Testis (tissue), 3 donors: ENCODE results near the gene NUDT2. TPM values are rescaled to one million over a fixed set of nuclear protein-coding genes. Genes with fewer than 3 reads are reported as not detected.

Experiments used
- DNase-seq: peaks from one replicate; pipeline ENCODE4 v3.0.0-alpha.2; 2019
- H3K27ac ChIP-seq, 2 donors: fragments of 200-600 bp; sonication (generic); one replicate each; pipeline ENCODE4 v1.5.1; 2019
- H3K27me3 ChIP-seq: fragments of 200-600 bp; sonication (generic); one replicate; pipeline ENCODE4 v1.5.1; 2019
- H3K36me3 ChIP-seq: fragments of 200-600 bp; sonication (generic); one replicate; pipeline ENCODE4 v1.5.1; 2017; ENCODE audit warnings: low read depth; ENCODE audit errors: missing control alignments
- H3K4me1 ChIP-seq: fragments of 200-600 bp; sonication (generic); one replicate; pipeline ENCODE4 v1.5.1; 2019
- H3K4me3 ChIP-seq, 2 donors: fragments of 200-600 bp; sonication (generic); one replicate each; pipeline ENCODE4 v1.5.1; 2017 to 2019
- H3K9me3 ChIP-seq: fragments of 200-600 bp; sonication (generic); one replicate; pipeline ENCODE4 v1.5.1; 2017
- CTCF ChIP-seq, 3 experiments: fragments of 450-650 bp in 2 of 3; fragments of 200-600 bp in 1 of 3; sonication (generic) in 1 of 3; IDR thresholded peaks; one replicate each; pipeline ENCODE4 v1.5.1; 2016 to 2019; ENCODE audit warnings: antibody characterized with exemption in 3 of 3, mild to moderate bottlenecking in 2 of 3, moderate library complexity in 1 of 3
- POLR2A ChIP-seq: fragments of 450-650 bp; IDR thresholded peaks from one replicate; pipeline ENCODE4 v1.6.1; 2017; ENCODE audit warnings: antibody characterized with exemption, mild to moderate bottlenecking, moderate library complexity
- WGBS, 2 donors: methylation state at CpG; one replicate each; pipeline ENCODE4 v1.1.5; 2018; 5-methylcytosine and 5-hydroxymethylcytosine counted together
- intact Hi-C: fragments of 100-400 bp; cut with DNase I; formaldehyde crosslinking; loops from one replicate; pipeline ENCODE4 v1.15.1; 2023; ENCODE audit warnings: low total_unique reads
- polyA plus RNA-seq: library from polyadenylated mRNA; stranded (reverse); fragments of 350-450 nt; fragmentation: Illumina TruSeq; extraction: RNeasy Lipid Tissue Mini Kit (QIAGEN cat#74804); gene quantifications from one replicate; pipeline ENCODE4 v1.2.3, GENCODE V29; 2014; ENCODE audit warnings: low read depth, low replicate concordance; ENCODE audit not compliant: insufficient read depth
- total RNA-seq, 2 donors: library from RNA; depleted of rRNA; stranded (reverse); fragments of >200 nt; gene quantifications; one replicate each; pipeline ENCODE4 v1.2.3, GENCODE V29; 2016

Gene NUDT2
- total and polyA plus RNA-seq, 3 donors from 2014 or later = 16.7 to 21.1 (median 20.9) TPM

- no peaks in the 10 kb centered on the region for H3K27me3 ChIP-seq
- intact Hi-C loops = no loop called here
- H3K9me3 ChIP-seq = no peaks in the 10 kb centered on the region
- DNase-seq = no peak
- TF ChIP-seq CTCF (IDR thresholded peaks at IDR 0.05) (no peak), POLR2A (no peak)
- H3K4me3 ChIP-seq = no peak overlapping the region
- H3K27ac ChIP-seq = no peak overlapping the region
- no peaks in the 10 kb centered on the region for H3K36me3 ChIP-seq
- WGBS, 2 donors = 70 to 87% methylated on average over 4 of the region's 4 CpGs
- no peaks in the 10 kb centered on the region for H3K4me1 ChIP-seq
Measured at GRCh38 chr9:34369636-34370035, 40.3 kb downstream of the NUDT2 start.

- no peaks in the 10 kb centered on the region for H3K27me3 ChIP-seq
- intact Hi-C loops = no loop called here
- WGBS, 2 donors = 58 to 68% methylated on average over 6 to 23 of the region's 23 CpGs
- TF ChIP-seq CTCF (IDR thresholded peaks at IDR 0.05) (no peak), POLR2A (no peak)
- H3K4me1 ChIP-seq = no peaks in the 10 kb centered on the region
- DNase-seq = no peak
- H3K4me3 ChIP-seq = peak overlapping the region in 1 of 2 donors; percentile 21
- no peak overlapping the region for H3K27ac ChIP-seq
- no peaks in the 10 kb centered on the region for H3K36me3 ChIP-seq
- no peaks in the 10 kb centered on the region for H3K9me3 ChIP-seq
Measured at GRCh38 chr9:34370335-34370969, 41.1 kb downstream of the NUDT2 start.

GRCh38 chr9:34370970-34371880, 41.9 kb downstream of the NUDT2 start:
- Histone ChIP-seq H3K36me3 (no peaks in the 10 kb centered on the region), H3K27ac (no peak overlapping the region), H3K27me3 (no peaks in the 10 kb centered on the region), H3K4me1 (peaks cover 6% of the 10 kb centered on the region), H3K4me3 (peak overlapping the region; percentile 21 to 33), H3K9me3 (no peaks in the 10 kb centered on the region)
- intact Hi-C loops = no loop called here
- DNase-seq = peak; percentile 43
- WGBS, 2 donors = 54% methylated on average over 49 to 81 of the region's 105 CpGs
- TF ChIP-seq POLR2A (no peak), CTCF (IDR thresholded peaks at IDR 0.05) (no peak)

- no peaks in the 10 kb centered on the region for H3K9me3 ChIP-seq
- intact Hi-C loops = no loop called here
- peaks cover 8% of the 10 kb centered on the region for H3K4me1 ChIP-seq
- DNase-seq = no peak
- TF ChIP-seq POLR2A = no peak
- TF ChIP-seq CTCF (IDR thresholded peaks at IDR 0.05) = no peak
- H3K4me3 ChIP-seq = peak overlapping the region; percentile 21 to 33
- H3K27ac ChIP-seq = no peak overlapping the region
- no peaks in the 10 kb centered on the region for H3K36me3 ChIP-seq
- H3K27me3 ChIP-seq = no peaks in the 10 kb centered on the region
- 60% methylated on average over 1 to 60 of the region's 60 CpGs for WGBS, 2 donors
Measured at GRCh38 chr9:34371886-34372466, 42.6 kb downstream of the NUDT2 start.
